ENCODE measurements around the gene SLC27A4. TPM values are rescaled to one million over a fixed set of nuclear protein-coding genes. Genes with fewer than 3 reads are reported as not detected.

SLC27A4 gene
- total RNA-seq, 4 donors from 2014 or later: 4.6 to 22.7 (median 9.5) TPM

GRCh38 chr9:128317629-128318028 lies 22.7 kb upstream of the SLC27A4 start:
- intact Hi-C loops (cut with DNase I; ENCODE audit: low total_unique reads): no loop called here
- TF ChIP-seq POLR2A (IDR thresholded peaks at IDR 0.05): no peak

DNA sequence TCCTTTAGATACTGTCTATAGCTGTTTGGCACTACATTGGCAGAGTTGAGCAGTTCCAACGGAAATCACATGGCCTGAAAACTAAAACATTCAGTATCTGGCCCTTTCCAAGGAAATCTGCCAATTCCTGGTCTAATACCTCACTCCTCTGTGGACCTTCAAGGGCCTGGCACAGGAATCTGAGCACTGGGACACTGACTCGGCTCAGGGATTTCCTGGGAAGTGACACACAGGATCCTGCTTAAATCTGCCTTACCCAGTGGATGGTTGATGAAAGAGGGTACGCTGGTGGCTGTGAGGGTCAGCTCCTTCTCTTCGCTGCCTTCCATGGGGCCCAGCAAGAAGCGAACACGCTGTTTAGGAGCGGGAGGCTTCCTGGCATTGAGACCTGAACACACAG lies 19.0 kb upstream of the SLC27A4 start:
- no peak for DNase-seq
- H3K4me1 ChIP-seq: peaks cover 0 to 17% of the 10 kb centered on the region in 2 donors
- H3K4me3 ChIP-seq: peak overlapping the region; percentile 85 to 95
- intact Hi-C loops (cut with DNase I; ENCODE audit: low total_unique reads): no loop called here
- H3K27ac ChIP-seq: no peak overlapping the region
- H3K36me3 ChIP-seq: no peaks in the 10 kb centered on the region
- no peaks in the 10 kb centered on the region for H3K9me3 ChIP-seq
- no peak for TF ChIP-seq CTCF (IDR thresholded peaks at IDR 0.05)
- TF ChIP-seq POLR2A (IDR thresholded peaks at IDR 0.05): no peak
- no peaks in the 10 kb centered on the region for H3K27me3 ChIP-seq

More at GRCh38 chr9:128317629-128318028, 22.7 kb upstream of the SLC27A4 start:
- Histone ChIP-seq H3K4me1 (peaks cover 0 to 5% of the 10 kb centered on the region in 2 donors), H3K27me3 (no peaks in the 10 kb centered on the region), H3K36me3 (no peaks in the 10 kb centered on the region), H3K4me3 (no peak overlapping the region), H3K9me3 (no peaks in the 10 kb centered on the region), H3K27ac (no peak overlapping the region)
- no peak for DNase-seq

GRCh38 chr9:128321879-128322403 lies 18.4 kb upstream of the SLC27A4 start:
- Histone ChIP-seq H3K27me3 (no peaks in the 10 kb centered on the region), H3K4me3 (peak overlapping the region; percentile 85 to 95), H3K36me3 (no peaks in the 10 kb centered on the region), H3K9me3 (no peaks in the 10 kb centered on the region), H3K27ac (peak overlapping the region; percentile 89 to 90), H3K4me1 (peaks cover 0 to 17% of the 10 kb centered on the region in 2 donors)
- intact Hi-C loops (cut with DNase I; ENCODE audit: low total_unique reads): no loop called here
- DNase-seq: no peak
- TF ChIP-seq CTCF (IDR thresholded peaks at IDR 0.05) (no peak), POLR2A (IDR thresholded peaks at IDR 0.05) (no peak)

DNA sequence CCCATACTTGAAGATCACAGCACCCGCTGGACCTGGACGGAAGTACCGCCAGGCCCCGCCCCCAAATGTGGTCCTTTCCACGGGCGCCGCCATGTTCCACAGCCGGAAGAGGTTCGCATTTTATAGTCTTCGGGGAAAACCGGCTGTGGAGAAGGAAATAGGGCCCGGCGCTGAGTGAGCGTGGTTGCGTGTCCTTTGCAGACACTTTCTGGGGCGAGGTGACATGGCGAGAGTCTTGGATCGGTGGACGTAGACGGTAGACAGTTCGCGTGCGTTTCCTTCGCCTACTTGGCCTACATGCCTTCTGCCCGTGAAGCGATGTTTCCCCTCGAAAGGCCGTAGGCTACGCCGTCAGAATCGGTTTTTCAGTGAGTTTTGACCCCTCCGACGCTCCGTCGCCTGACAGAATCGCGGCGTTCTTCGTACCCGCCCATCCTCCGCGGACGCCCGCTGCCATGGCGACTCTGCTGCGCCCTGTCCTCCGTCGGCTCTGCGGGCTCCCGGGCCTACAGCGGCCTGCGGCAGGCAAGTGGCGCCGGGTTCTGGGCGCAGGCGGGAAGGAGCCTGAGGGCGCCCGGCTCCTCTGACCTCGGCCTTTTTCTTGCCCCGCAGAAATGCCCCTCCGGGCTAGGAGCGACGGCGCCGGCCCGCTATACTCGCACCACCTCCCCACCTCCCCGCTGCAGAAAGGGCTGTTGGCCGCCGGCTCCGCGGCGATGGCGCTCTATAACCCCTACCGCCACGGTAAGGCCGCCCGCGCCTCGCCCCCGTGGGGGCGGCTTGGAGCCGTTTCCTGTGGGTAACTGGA lies 17.7 kb upstream of the SLC27A4 start, which contains the start of the genes COQ4 and TRUB2:
COQ4 (plus strand) TSS at position 436 of the 808 bp plus-strand sequence; CDS start at position 456, 20 bp downstream.
TRUB2 (minus strand) TSS at position 44 of the 808 bp plus-strand sequence; CDS start at position 5, 39 bp downstream.
- peak within 1 kb of the TSS; percentile 85 to 95 for H3K4me3 ChIP-seq
- peak in 3 of 4 experiments; percentile 16 to 27 (median 25) for TF ChIP-seq CTCF (IDR thresholded peaks at IDR 0.05)
- peak in 1 of 2 donors; percentile 42 for TF ChIP-seq POLR2A (IDR thresholded peaks at IDR 0.05)
- H3K27ac ChIP-seq: peak within 1 kb of the TSS; percentile 89 to 90
- no peaks in the 10 kb centered on the region for H3K27me3 ChIP-seq
- H3K4me1 ChIP-seq: peaks cover 0 to 17% of the 10 kb centered on the region in 2 donors
- H3K36me3 ChIP-seq: no peaks in the 10 kb centered on the region
- peak; percentile 92 for DNase-seq
- intact Hi-C loops (cut with DNase I; ENCODE audit: low total_unique reads): no loop called here
- H3K9me3 ChIP-seq: no peaks in the 10 kb centered on the region

- intact Hi-C loops (cut with DNase I; ENCODE audit: low total_unique reads): no loop called here
- TF ChIP-seq POLR2A (IDR thresholded peaks at IDR 0.05) (no peak), CTCF (IDR thresholded peaks at IDR 0.05) (no peak)
- Histone ChIP-seq H3K4me1 (peaks cover 0 to 17% of the 10 kb centered on the region in 2 donors), H3K36me3 (no peaks in the 10 kb centered on the region), H3K4me3 (peak overlapping the region; percentile 85 to 95), H3K27me3 (no peaks in the 10 kb centered on the region), H3K27ac (peak overlapping the region; percentile 89 to 90), H3K9me3 (no peaks in the 10 kb centered on the region)
- no peak for DNase-seq
Observed at GRCh38 chr9:128323212-128323730, 17.1 kb upstream of the SLC27A4 start.

Data from uterus (tissue), 4 donors.